Loucy (cell line): ENCODE measurements around the gene RNF2.

ENCODE experiments used
- EZH2phosphoT487 ChIP-seq: fragments of 200-600 bp; IDR thresholded peaks from 2 replicates; pipeline ENCODE4 v1.6.1; 2018; ENCODE audit warnings: antibody characterized with exemption, mild to moderate bottlenecking, moderate library complexity, borderline replicate concordance
- TF ChIP-seq, protein P1 (sequence below): fragments of 200-600 bp; sonication (generic); conservative IDR thresholded peaks from 2 replicates; pipeline ENCODE4 v1.5.1; 2014; ENCODE audit warnings: mild to moderate bottlenecking, antibody characterized with exemption, low read length

DNA sequence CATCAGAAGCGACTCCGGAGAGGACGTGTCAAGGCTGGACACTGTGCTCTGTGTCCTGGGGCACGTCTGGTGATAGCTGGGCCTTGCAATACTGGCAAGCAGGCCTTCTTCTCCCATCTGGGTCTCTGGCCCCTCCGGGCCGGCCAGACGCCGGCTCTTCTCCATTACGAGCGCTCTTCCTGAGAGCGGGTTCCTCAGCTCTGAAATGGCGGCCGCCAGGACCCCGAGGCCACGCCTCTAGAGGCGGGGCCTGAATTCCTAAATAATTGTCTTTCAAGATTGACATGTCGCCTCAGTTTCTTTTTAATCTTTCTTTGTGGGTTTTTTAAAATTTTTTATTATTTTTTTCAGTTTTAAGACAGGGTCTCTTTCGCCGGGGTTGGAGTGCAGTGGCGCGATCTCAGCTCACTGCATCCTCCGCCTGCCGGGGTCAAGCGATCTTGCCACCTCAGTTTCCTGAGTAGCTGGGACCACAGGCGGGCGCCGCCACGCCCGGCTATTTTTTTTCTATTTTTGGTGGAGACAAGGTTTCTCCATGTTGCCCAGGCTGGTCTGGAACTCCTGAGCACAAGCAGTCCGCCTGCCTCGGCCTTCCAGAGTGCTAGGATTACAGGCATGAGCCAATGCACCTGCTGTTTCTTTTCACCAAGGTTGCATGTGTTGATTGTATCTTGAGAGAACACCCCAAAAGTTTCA lies 9.2 kb downstream of the RNF2 start:
- TF ChIP-seq, protein P1, sequence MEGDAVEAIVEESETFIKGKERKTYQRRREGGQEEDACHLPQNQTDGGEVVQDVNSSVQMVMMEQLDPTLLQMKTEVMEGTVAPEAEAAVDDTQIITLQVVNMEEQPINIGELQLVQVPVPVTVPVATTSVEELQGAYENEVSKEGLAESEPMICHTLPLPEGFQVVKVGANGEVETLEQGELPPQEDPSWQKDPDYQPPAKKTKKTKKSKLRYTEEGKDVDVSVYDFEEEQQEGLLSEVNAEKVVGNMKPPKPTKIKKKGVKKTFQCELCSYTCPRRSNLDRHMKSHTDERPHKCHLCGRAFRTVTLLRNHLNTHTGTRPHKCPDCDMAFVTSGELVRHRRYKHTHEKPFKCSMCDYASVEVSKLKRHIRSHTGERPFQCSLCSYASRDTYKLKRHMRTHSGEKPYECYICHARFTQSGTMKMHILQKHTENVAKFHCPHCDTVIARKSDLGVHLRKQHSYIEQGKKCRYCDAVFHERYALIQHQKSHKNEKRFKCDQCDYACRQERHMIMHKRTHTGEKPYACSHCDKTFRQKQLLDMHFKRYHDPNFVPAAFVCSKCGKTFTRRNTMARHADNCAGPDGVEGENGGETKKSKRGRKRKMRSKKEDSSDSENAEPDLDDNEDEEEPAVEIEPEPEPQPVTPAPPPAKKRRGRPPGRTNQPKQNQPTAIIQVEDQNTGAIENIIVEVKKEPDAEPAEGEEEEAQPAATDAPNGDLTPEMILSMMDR = no peak
- no peak for TF ChIP-seq EZH2phosphoT487
